Liver (tissue), 9 donors: Measurements from ENCODE around the gene SERPINB2. TPM values are rescaled to one million over a fixed set of nuclear protein-coding genes. Genes with fewer than 3 reads are reported as not detected.

Source experiments
- DNase-seq: peaks from one replicate; pipeline ENCODE4 v3.0.0-alpha.2; 2017; ENCODE audit warnings: low spot score
- H3K27ac ChIP-seq, 2 donors: one replicate each; pipeline ENCODE4 v1.7.0; 2013; ENCODE audit warnings: inconsistent platforms in 2 of 2, low read length in 2 of 2, control low read depth in 1 of 2, low read depth in 1 of 2, mild to moderate bottlenecking in 1 of 2
- H3K27me3 ChIP-seq, 4 donors: one replicate each; pipeline versions ENCODE4 v1.6.1 to v1.7.0; 2013; ENCODE audit warnings: low read length in 3 of 4, inconsistent platforms in 1 of 4, mild to moderate bottlenecking in 1 of 4, moderate library complexity in 1 of 4; ENCODE audit not compliant: control insufficient read depth in 4 of 4, insufficient read depth in 4 of 4
- H3K36me3 ChIP-seq, 4 donors: one replicate each; pipeline versions ENCODE4 v1.6.1 to v1.7.0; 2013; ENCODE audit warnings: low read length in 3 of 4, mild to moderate bottlenecking in 3 of 4, low read depth in 1 of 4, moderate library complexity in 1 of 4; ENCODE audit not compliant: control insufficient read depth in 4 of 4, insufficient read depth in 3 of 4
- H3K4me1 ChIP-seq, 4 donors: one replicate each; pipeline versions ENCODE4 v1.6.1 to v1.7.0; 2013; ENCODE audit warnings: low read length in 3 of 4, mild to moderate bottlenecking in 3 of 4, moderate library complexity in 1 of 4; ENCODE audit not compliant: control insufficient read depth in 4 of 4, insufficient read depth in 4 of 4
- H3K4me3 ChIP-seq, 3 donors: one replicate each; pipeline versions ENCODE4 v1.6.1 to v1.7.0; 2013; ENCODE audit warnings: low read length in 3 of 3, control low read depth in 1 of 3, low read depth in 1 of 3, mild to moderate bottlenecking in 1 of 3
- H3K9ac ChIP-seq, 2 donors: one replicate each; pipeline ENCODE4 v1.7.0; 2013; ENCODE audit warnings: low read length in 2 of 2, mild to moderate bottlenecking in 2 of 2, moderate library complexity in 2 of 2, control low read depth in 1 of 2, low read depth in 1 of 2
- H3K9me3 ChIP-seq, 4 donors: one replicate each; pipeline versions ENCODE4 v1.6.1 to v1.7.0; 2013; ENCODE audit warnings: low read length in 3 of 4; ENCODE audit not compliant: control insufficient read depth in 4 of 4
- ATF3 ChIP-seq: IDR thresholded peaks from 2 replicates; pipeline ENCODE4 v1.6.1; 2016; ENCODE audit warnings: antibody characterized with exemption
- CTCF ChIP-seq: fragments of 150-350 bp; IDR thresholded peaks from 2 replicates; pipeline ENCODE4 v1.5.1; 2017; ENCODE audit warnings: improper control_type of control experiment, low read depth, low read length; ENCODE audit not compliant: missing input control
- EGR1 ChIP-seq, 2 donors: IDR thresholded peaks; 2 replicates each; pipeline ENCODE4 v1.6.1; 2016 to 2018; ENCODE audit warnings: antibody characterized with exemption in 2 of 2, low read depth in 2 of 2
- FOXA1 ChIP-seq: IDR thresholded peaks from 2 replicates; pipeline ENCODE4 v1.6.1; 2016; ENCODE audit warnings: antibody characterized with exemption
- FOXA2 ChIP-seq: IDR thresholded peaks from 2 replicates; pipeline ENCODE4 v1.6.1; 2016; ENCODE audit warnings: antibody characterized with exemption
- GABPA ChIP-seq, 2 donors: IDR thresholded peaks in 1 of 2; conservative IDR thresholded peaks in 1 of 2; 2 replicates each; pipeline ENCODE4 v1.6.1; 2016; ENCODE audit warnings: antibody characterized with exemption in 2 of 2, mild to moderate bottlenecking in 1 of 2, moderate library complexity in 1 of 2
- HNF4A ChIP-seq, 2 donors: conservative IDR thresholded peaks; 2 replicates each; pipeline ENCODE4 v1.6.1; 2016; ENCODE audit warnings: antibody characterized with exemption in 2 of 2, mild to moderate bottlenecking in 2 of 2
- HNF4G ChIP-seq: IDR thresholded peaks from 2 replicates; pipeline ENCODE4 v1.6.1; 2016; ENCODE audit warnings: antibody characterized with exemption
- JUND ChIP-seq, 2 donors: IDR thresholded peaks; 2 replicates each; pipeline ENCODE4 v1.6.1; 2016; ENCODE audit warnings: antibody characterized with exemption in 2 of 2
- NR2F2 ChIP-seq: IDR thresholded peaks from 2 replicates; pipeline ENCODE4 v1.6.1; 2016; ENCODE audit warnings: antibody characterized with exemption
- RAD21 ChIP-seq, 2 donors: IDR thresholded peaks; 2 replicates each; pipeline ENCODE4 v1.6.1; 2016; ENCODE audit warnings: antibody characterized with exemption in 2 of 2, mild to moderate bottlenecking in 2 of 2
- REST ChIP-seq: IDR thresholded peaks from 2 replicates; pipeline ENCODE4 v1.6.1; 2016; ENCODE audit warnings: antibody characterized with exemption, mild to moderate bottlenecking
- RXRA ChIP-seq, 2 donors: IDR thresholded peaks; 2 replicates each; pipeline ENCODE4 v1.6.1; 2017 to 2018; ENCODE audit warnings: antibody characterized with exemption in 2 of 2, mild to moderate bottlenecking in 1 of 2
- SP1 ChIP-seq: IDR thresholded peaks from 2 replicates; pipeline ENCODE4 v1.6.1; 2018; ENCODE audit warnings: antibody characterized with exemption, mild to moderate bottlenecking
- TAF1 ChIP-seq: conservative IDR thresholded peaks from 2 replicates; pipeline ENCODE4 v1.6.1; 2016; ENCODE audit warnings: antibody characterized with exemption, mild to moderate bottlenecking
- YY1 ChIP-seq: IDR thresholded peaks from 2 replicates; pipeline ENCODE4 v1.6.1; 2016; ENCODE audit warnings: antibody characterized with exemption, mild to moderate bottlenecking
- polyA plus RNA-seq, 2 donors: library from polyadenylated mRNA; stranded (reverse) in 1 of 2; unstranded in 1 of 2; fragments of 200-250 nt in 1 of 2; fragments of >200 nt in 1 of 2; fragmentation: Nextera tagmentation in 1 of 2; extraction: Ambion mirVana in 1 of 2; gene quantifications; one replicate each; pipeline versions ENCODE4 v1.2.1 to v1.2.3, GENCODE V29; 2013 to 2015
- total RNA-seq, 2 donors: library from RNA; depleted of rRNA; stranded (reverse); fragments of >200 nt; gene quantifications; one replicate each; pipeline ENCODE4 v1.2.3, GENCODE V29; 2014
- TF ChIP-seq, protein P1 (sequence below): IDR thresholded peaks from 2 replicates; pipeline ENCODE4 v1.6.1; 2016; ENCODE audit warnings: antibody characterized with exemption
- TF ChIP-seq, protein P2 (sequence below): IDR thresholded peaks from 2 replicates; pipeline ENCODE4 v1.6.1; 2016; ENCODE audit warnings: antibody characterized with exemption
- donor health status: healthy.
- donor health status: healthy.
- donor health status: healthy.
- donor health status: healthy.
- donor health status: healthy.

SERPINB2 gene
- total and polyA plus RNA-seq, 4 donors, result 0.02 to 1.7 TPM; not detected in 2

DNA sequence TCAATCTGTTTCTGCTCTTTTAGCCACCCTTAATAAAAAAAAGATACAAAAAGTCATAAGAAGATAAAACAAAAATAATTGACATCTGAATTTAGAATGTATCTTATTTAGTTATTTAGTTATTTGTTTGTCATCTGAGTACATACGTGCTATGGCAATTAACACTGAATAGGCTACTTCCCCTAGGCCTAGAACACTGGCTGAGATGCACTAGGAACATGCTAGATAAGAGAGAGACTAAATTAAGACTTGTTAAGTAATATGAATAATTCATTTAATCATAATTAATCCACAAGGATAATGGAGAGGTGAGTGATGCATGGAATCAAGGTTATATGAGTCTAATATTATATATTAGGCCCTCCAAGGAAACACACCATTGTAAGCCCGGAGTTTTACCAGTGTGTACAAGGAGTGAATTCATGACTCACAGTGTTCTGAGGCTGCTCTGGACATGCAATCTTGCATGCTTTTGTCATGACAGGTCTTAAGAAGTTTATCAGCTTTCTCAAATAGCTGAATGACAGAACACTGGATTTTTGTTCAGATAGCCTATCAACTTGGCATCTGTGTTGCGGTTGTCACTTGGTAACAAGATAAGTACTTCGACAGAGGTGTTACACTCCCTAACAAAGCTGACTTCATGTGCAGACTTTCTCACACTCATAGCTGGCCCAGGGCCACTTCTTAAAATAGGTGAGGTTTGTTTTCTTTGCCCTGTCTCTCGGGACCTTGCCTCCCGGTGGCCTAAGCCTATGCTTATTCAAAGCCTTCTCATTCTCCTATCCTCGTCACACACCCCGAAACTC lies 5.0 kb upstream of the SERPINB2 start (continued):
- TF ChIP-seq REST, result no peak

DNA sequence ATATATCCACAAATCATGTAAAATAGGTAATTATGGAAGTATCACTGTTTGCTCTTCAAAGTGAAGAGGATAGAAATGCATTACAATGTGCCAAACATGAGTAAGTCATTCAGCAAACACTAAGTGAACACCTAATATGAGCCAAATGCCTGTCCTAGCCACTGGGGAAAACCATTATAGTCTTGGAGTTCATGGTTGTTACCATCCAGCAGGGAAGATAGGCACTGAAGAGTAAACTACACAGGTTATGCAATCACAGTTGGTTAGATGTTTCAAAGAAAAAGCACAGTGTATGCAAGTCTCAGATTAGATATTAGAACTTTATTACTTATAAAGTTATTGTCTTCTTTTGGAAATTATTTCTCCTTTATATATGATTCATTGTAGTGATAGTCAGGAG lies 3.9 kb upstream of the SERPINB2 start:
- no peak for DNase-seq
- Histone ChIP-seq H3K27ac (no peak overlapping the region), H3K4me1 (no peaks in the 10 kb centered on the region), H3K9me3 (no peaks in the 10 kb centered on the region), H3K36me3 (no peaks in the 10 kb centered on the region), H3K9ac (no peak overlapping the region), H3K4me3 (no peak overlapping the region), H3K27me3 (peaks cover 0 to 4% (median under 1%) of the 10 kb centered on the region in 4 donors)
- TF ChIP-seq FOXA1, result no peak
- no peak for TF ChIP-seq GABPA (IDR thresholded peaks at IDR 0.05 in 1 of 2, conservative IDR thresholded peaks at IDR 0.05 in 1 of 2)
- TF ChIP-seq RXRA (IDR thresholded peaks at IDR 0.05), result no peak
- TF ChIP-seq, protein P1, sequence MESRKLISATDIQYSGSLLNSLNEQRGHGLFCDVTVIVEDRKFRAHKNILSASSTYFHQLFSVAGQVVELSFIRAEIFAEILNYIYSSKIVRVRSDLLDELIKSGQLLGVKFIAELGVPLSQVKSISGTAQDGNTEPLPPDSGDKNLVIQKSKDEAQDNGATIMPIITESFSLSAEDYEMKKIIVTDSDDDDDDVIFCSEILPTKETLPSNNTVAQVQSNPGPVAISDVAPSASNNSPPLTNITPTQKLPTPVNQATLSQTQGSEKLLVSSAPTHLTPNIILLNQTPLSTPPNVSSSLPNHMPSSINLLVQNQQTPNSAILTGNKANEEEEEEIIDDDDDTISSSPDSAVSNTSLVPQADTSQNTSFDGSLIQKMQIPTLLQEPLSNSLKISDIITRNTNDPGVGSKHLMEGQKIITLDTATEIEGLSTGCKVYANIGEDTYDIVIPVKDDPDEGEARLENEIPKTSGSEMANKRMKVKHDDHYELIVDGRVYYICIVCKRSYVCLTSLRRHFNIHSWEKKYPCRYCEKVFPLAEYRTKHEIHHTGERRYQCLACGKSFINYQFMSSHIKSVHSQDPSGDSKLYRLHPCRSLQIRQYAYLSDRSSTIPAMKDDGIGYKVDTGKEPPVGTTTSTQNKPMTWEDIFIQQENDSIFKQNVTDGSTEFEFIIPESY, result no peak
- no peak for TF ChIP-seq NR2F2
- TF ChIP-seq HNF4A (conservative IDR thresholded peaks at IDR 0.05), result no peak
- TF ChIP-seq RAD21 (IDR thresholded peaks at IDR 0.05), result no peak
- TF ChIP-seq CTCF, result no peak
- no peak for TF ChIP-seq ATF3
- TF ChIP-seq, protein P2, sequence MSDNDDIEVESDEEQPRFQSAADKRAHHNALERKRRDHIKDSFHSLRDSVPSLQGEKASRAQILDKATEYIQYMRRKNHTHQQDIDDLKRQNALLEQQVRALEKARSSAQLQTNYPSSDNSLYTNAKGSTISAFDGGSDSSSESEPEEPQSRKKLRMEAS, result no peak
- TF ChIP-seq EGR1 (IDR thresholded peaks at IDR 0.05; ENCODE audit: low read depth in 2 of 2), result no peak
- TF ChIP-seq YY1, result no peak
- no peak for TF ChIP-seq FOXA2
- TF ChIP-seq SP1, result no peak
- TF ChIP-seq JUND (IDR thresholded peaks at IDR 0.05), result no peak
- TF ChIP-seq HNF4G, result no peak
- no peak for TF ChIP-seq REST
- no peak for TF ChIP-seq TAF1
